HG02588 (cell line): Measurements from ENCODE around the gene SETD3.

Experiments used
- ATAC-seq: cut with Tn5 transposase; IDR thresholded peaks from one replicate; pipeline ENCODE4 v1.9.1; 2021; ENCODE audit warnings: mild to moderate bottlenecking, moderate library complexity; ENCODE audit not compliant: unreplicated experiment

Gene SETD3

GRCh38 chr14:99479906-99480869 is at the start of gene SETD3:
Gene SETD3, minus strand, starts transcription at chr14:99480859. Its CDS starts 15,054 bp downstream, at chr14:99465805.
- peak; percentile 2 for ATAC-seq

- no peak for ATAC-seq
These were observed 49.2 kb upstream of the SETD3 start for GRCh38 chr14:99529899-99530298.

GRCh38 chr14:99527427-99528076 is 46.9 kb upstream of the SETD3 start:
- no peak for ATAC-seq

- no peak for ATAC-seq
These were observed 46.4 kb upstream of the SETD3 start for GRCh38 chr14:99527026-99527425.

- no peak for ATAC-seq
These were observed 45.0 kb upstream of the SETD3 start for GRCh38 chr14:99525699-99526080.

- no peak for ATAC-seq
These were observed 44.4 kb upstream of the SETD3 start for GRCh38 chr14:99524804-99525698.

- no peak for ATAC-seq
These were observed 43.5 kb upstream of the SETD3 start for GRCh38 chr14:99524091-99524661.

- ATAC-seq, result no peak
These were observed 43.0 kb upstream of the SETD3 start for GRCh38 chr14:99523704-99524055.

- no peak for ATAC-seq
These were observed 42.5 kb upstream of the SETD3 start for GRCh38 chr14:99522934-99523703.

- ATAC-seq, result no peak
These were observed 41.8 kb upstream of the SETD3 start for GRCh38 chr14:99522457-99522891.

GRCh38 chr14:99522025-99522401 is 41.4 kb upstream of the SETD3 start:
- ATAC-seq, result no peak

- ATAC-seq, result no peak
These were observed 40.7 kb upstream of the SETD3 start for GRCh38 chr14:99521176-99522024.

GRCh38 chr14:99520571-99521081 is 40.0 kb upstream of the SETD3 start:
- no peak for ATAC-seq

- ATAC-seq, result no peak
These were observed 39.3 kb upstream of the SETD3 start for GRCh38 chr14:99519931-99520421.

- no peak for ATAC-seq
These were observed 38.8 kb upstream of the SETD3 start for GRCh38 chr14:99519347-99519881.

- ATAC-seq, result no peak
These were observed 38.0 kb upstream of the SETD3 start for GRCh38 chr14:99518441-99519346.

GRCh38 chr14:99517643-99518381 is 37.2 kb upstream of the SETD3 start:
- ATAC-seq, result no peak
